Heart left ventricle (tissue), 13 donors: ENCODE data around the gene SUGCT.
"Not testable (repeated sequence)": the region's sequence is repeated elsewhere in the genome, so short reads cannot be mapped to it uniquely, and the experiment has no call there.

Experiments used
- CTCF ChIP-seq, 12 donors: fragments of 200-600 bp; sonication (generic) in 4 of 12; IDR thresholded peaks; one replicate each; pipeline versions ENCODE4 v1.5.0 to v1.8.0; 2018 to 2022; ENCODE audit warnings: antibody characterized with exemption in 12 of 12, mild to moderate bottlenecking in 5 of 12
- POLR2A ChIP-seq, 2 donors: fragments of 450-650 bp; IDR thresholded peaks; one replicate each; pipeline ENCODE4 v1.6.1; 2017; ENCODE audit warnings: antibody characterized with exemption in 2 of 2, mild to moderate bottlenecking in 2 of 2, moderate library complexity in 2 of 2
- donor health status: ischemic (EF 13 %, LVEDD 7.1; RV severe dilation, severe dysfunction).
- donor health status: DM: no; HTN: yes; CAD: no.
- donor health status: DM: no; HTN: no; CAD: no.
- donor health status: ischemic (EF 25% LVEDD 6.9; RV normal size, moderate dysfunction).
- donor health status: ischemic (EF 25% LVEDD 5.7; RV mildly dilated, moderate dysfunction).
- donor health status: ischemic (EF 35%, LVEDD 5.7; RV mildly dilated, moderate dysfunction).
- donor health status: nonischemic (EF 11% LVEDD 7.7; RV severe dilation, severe dysfunction).
- donor health status: DM: yes; HTN: yes; CAD: no.
- donor health status: PGD.
- donor health status: ischemic (EF 29% LVEDD 5.4; RV normal size, mild dysfunction).
- donor health status: nonischemic (EF 23%, LVEDD 6.1; RV moderate dilation, normal function).

GRCh38 chr7:40175256-40175655, 40.5 kb downstream of the SUGCT start:
- not testable (repeated sequence) for TF ChIP-seq CTCF, POLR2A (IDR thresholded peaks at IDR 0.05)
